Measurements from ENCODE around the gene EMC9.

DNA sequence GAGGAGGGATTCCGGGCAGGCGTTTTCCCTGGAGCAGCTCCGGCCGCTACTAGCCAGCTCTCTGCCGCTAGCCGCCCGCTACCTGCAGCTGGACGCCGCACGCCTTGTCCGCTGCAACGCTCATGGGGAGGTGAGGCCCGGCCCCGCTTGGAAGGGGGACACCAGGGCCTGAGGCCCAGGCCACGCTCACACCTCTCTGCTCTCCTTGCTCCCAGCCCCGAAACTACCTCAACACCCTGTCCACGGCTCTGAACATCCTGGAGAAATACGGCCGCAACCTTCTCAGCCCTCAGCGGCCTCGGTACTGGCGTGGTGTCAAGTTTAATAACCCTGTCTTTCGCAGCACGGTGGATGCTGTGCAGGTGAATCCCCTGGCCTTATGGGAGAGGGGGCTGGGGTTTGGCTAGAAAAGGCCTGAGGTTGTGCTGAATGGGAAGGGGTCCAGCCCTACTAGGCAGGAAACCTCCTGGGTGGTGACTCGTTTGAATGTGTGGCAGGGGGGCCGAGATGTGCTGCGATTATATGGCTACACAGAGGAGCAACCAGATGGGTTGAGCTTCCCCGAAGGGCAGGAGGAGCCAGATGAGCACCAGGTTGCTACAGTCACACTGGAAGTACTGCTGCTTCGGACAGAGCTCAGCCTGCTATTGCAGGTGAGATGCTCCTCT is 6.5 kb upstream of the EMC9 start:
- TF ChIP-seq POLR2AphosphoS5 (IDR thresholded peaks at IDR 0.05): no peak
- TF ChIP-seq, protein P1, sequence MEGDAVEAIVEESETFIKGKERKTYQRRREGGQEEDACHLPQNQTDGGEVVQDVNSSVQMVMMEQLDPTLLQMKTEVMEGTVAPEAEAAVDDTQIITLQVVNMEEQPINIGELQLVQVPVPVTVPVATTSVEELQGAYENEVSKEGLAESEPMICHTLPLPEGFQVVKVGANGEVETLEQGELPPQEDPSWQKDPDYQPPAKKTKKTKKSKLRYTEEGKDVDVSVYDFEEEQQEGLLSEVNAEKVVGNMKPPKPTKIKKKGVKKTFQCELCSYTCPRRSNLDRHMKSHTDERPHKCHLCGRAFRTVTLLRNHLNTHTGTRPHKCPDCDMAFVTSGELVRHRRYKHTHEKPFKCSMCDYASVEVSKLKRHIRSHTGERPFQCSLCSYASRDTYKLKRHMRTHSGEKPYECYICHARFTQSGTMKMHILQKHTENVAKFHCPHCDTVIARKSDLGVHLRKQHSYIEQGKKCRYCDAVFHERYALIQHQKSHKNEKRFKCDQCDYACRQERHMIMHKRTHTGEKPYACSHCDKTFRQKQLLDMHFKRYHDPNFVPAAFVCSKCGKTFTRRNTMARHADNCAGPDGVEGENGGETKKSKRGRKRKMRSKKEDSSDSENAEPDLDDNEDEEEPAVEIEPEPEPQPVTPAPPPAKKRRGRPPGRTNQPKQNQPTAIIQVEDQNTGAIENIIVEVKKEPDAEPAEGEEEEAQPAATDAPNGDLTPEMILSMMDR (IDR thresholded peaks at IDR 0.05): no peak
- no peak for TF ChIP-seq POLR2A (IDR thresholded peaks at IDR 0.05)
- TF ChIP-seq EP300 (IDR thresholded peaks at IDR 0.05): no peak

Measured in gastroesophageal sphincter (tissue), 3 donors.